IPS-15b (cell line): ENCODE data around the gene FAM107B.

Source experiments
- H3K27me3 ChIP-seq: one replicate; pipeline ENCODE4 v1.6.1; 2013; ENCODE audit warnings: low read length; ENCODE audit not compliant: control insufficient read depth, insufficient read depth
- H3K36me3 ChIP-seq: one replicate; pipeline ENCODE4 v1.6.1; 2013; ENCODE audit warnings: low read length; ENCODE audit not compliant: control insufficient read depth, insufficient read depth
- H3K4me1 ChIP-seq: one replicate; pipeline ENCODE4 v1.6.1; 2013; ENCODE audit warnings: mild to moderate bottlenecking, low read length; ENCODE audit not compliant: control insufficient read depth, insufficient read depth
- H3K4me3 ChIP-seq: one replicate; pipeline ENCODE4 v1.5.1; 2013; ENCODE audit warnings: low read depth, low read length
- H3K9ac ChIP-seq: one replicate; pipeline ENCODE4 v1.6.1; 2013; ENCODE audit warnings: low read depth, mild to moderate bottlenecking, low read length
- H3K9me3 ChIP-seq: one replicate; pipeline ENCODE4 v1.6.1; 2013; ENCODE audit warnings: mild to moderate bottlenecking, low read length; ENCODE audit not compliant: control insufficient read depth, insufficient read depth

Gene FAM107B

GRCh38 chr10:14803827-14804226 lies 29.1 kb upstream of the FAM107B start:
- Histone ChIP-seq H3K27me3 (no peaks in the 10 kb centered on the region), H3K9ac (no peak overlapping the region), H3K4me1 (no peaks in the 10 kb centered on the region), H3K4me3 (no peak overlapping the region), H3K9me3 (no peaks in the 10 kb centered on the region), H3K36me3 (no peaks in the 10 kb centered on the region)

- no peaks in the 10 kb centered on the region for H3K36me3 ChIP-seq
Measured at GRCh38 chr10:14801723-14802122, 27.0 kb upstream of the FAM107B start.

GRCh38 chr10:14800397-14800796 lies 25.7 kb upstream of the FAM107B start:
- H3K9me3 ChIP-seq, result no peaks in the 10 kb centered on the region
- no peaks in the 10 kb centered on the region for H3K36me3 ChIP-seq
- H3K4me3 ChIP-seq, result no peak overlapping the region
- H3K27me3 ChIP-seq, result no peaks in the 10 kb centered on the region
- H3K9ac ChIP-seq, result no peak overlapping the region
- no peaks in the 10 kb centered on the region for H3K4me1 ChIP-seq

More at GRCh38 chr10:14801723-14802122, 27.0 kb upstream of the FAM107B start:
- Histone ChIP-seq H3K27me3 (no peaks in the 10 kb centered on the region), H3K4me3 (no peak overlapping the region), H3K4me1 (no peaks in the 10 kb centered on the region), H3K9ac (no peak overlapping the region), H3K9me3 (no peaks in the 10 kb centered on the region)

GRCh38 chr10:14798636-14799035 lies 23.9 kb upstream of the FAM107B start:
- Histone ChIP-seq H3K4me1 (no peaks in the 10 kb centered on the region), H3K4me3 (no peak overlapping the region), H3K9ac (no peak overlapping the region), H3K27me3 (no peaks in the 10 kb centered on the region), H3K36me3 (no peaks in the 10 kb centered on the region), H3K9me3 (no peaks in the 10 kb centered on the region)

- Histone ChIP-seq H3K4me1 (no peaks in the 10 kb centered on the region), H3K9ac (no peak overlapping the region), H3K27me3 (no peaks in the 10 kb centered on the region), H3K4me3 (no peak overlapping the region), H3K36me3 (no peaks in the 10 kb centered on the region), H3K9me3 (no peaks in the 10 kb centered on the region)
Measured at GRCh38 chr10:14787938-14788337, 13.2 kb upstream of the FAM107B start.

GRCh38 chr10:14784459-14785055 lies 9.9 kb upstream of the FAM107B start:
- Histone ChIP-seq H3K27me3 (no peaks in the 10 kb centered on the region), H3K9ac (no peak overlapping the region), H3K4me3 (no peak overlapping the region), H3K4me1 (no peaks in the 10 kb centered on the region), H3K9me3 (no peaks in the 10 kb centered on the region), H3K36me3 (no peaks in the 10 kb centered on the region)

- H3K4me1 ChIP-seq, result no peaks in the 10 kb centered on the region
- no peaks in the 10 kb centered on the region for H3K9me3 ChIP-seq
- no peaks in the 10 kb centered on the region for H3K27me3 ChIP-seq
- no peak overlapping the region for H3K9ac ChIP-seq
- no peaks in the 10 kb centered on the region for H3K36me3 ChIP-seq
- no peak overlapping the region for H3K4me3 ChIP-seq
Measured at GRCh38 chr10:14782691-14783363, 8.1 kb upstream of the FAM107B start.

- H3K36me3 ChIP-seq, result no peaks in the 10 kb centered on the region
- H3K9ac ChIP-seq, result no peak overlapping the region
- no peak overlapping the region for H3K4me3 ChIP-seq
- H3K27me3 ChIP-seq, result no peaks in the 10 kb centered on the region
- H3K9me3 ChIP-seq, result no peaks in the 10 kb centered on the region
- no peaks in the 10 kb centered on the region for H3K4me1 ChIP-seq
Measured at GRCh38 chr10:14781763-14782162, 7.1 kb upstream of the FAM107B start.

- H3K9ac ChIP-seq, result no peak overlapping the region
- H3K27me3 ChIP-seq, result no peaks in the 10 kb centered on the region
- H3K9me3 ChIP-seq, result no peaks in the 10 kb centered on the region
- no peak overlapping the region for H3K4me3 ChIP-seq
- H3K36me3 ChIP-seq, result no peaks in the 10 kb centered on the region
- no peaks in the 10 kb centered on the region for H3K4me1 ChIP-seq
Measured at GRCh38 chr10:14779001-14779651, 4.4 kb upstream of the FAM107B start.

GRCh38 chr10:14776546-14776945 lies 1.8 kb upstream of the FAM107B start:
- Histone ChIP-seq H3K4me3 (no peak overlapping the region), H3K27me3 (no peaks in the 10 kb centered on the region), H3K36me3 (no peaks in the 10 kb centered on the region), H3K4me1 (no peaks in the 10 kb centered on the region), H3K9me3 (no peaks in the 10 kb centered on the region), H3K9ac (no peak overlapping the region)

- Histone ChIP-seq H3K9me3 (no peaks in the 10 kb centered on the region), H3K36me3 (no peaks in the 10 kb centered on the region), H3K4me1 (no peaks in the 10 kb centered on the region), H3K27me3 (no peaks in the 10 kb centered on the region), H3K9ac (no peak overlapping the region), H3K4me3 (no peak overlapping the region)
Measured at GRCh38 chr10:14775656-14776055, 959 bp upstream of the FAM107B start.

GRCh38 chr10:14774214-14774580 lies 500 bp downstream of the FAM107B start:
- Histone ChIP-seq H3K27me3 (no peaks in the 10 kb centered on the region), H3K4me3 (no peak overlapping the region), H3K9ac (no peak overlapping the region)

More at GRCh38 chr10:14774214-14774580, 500 bp downstream of the FAM107B start:
- H3K36me3 ChIP-seq, result no peaks in the 10 kb centered on the region
- no peaks in the 10 kb centered on the region for H3K9me3 ChIP-seq
- no peaks in the 10 kb centered on the region for H3K4me1 ChIP-seq
